Activated naive CD8-positive, alpha-beta T cell treated with anti-CD3 and anti-CD28 coated beads, Interleukin-2, amount 10 ng/mL, durations not matched to agents 7 days and 5 days (primary cell): ENCODE results near the gene ARL9. TPM values are rescaled to one million over a fixed set of nuclear protein-coding genes. Genes with fewer than 3 reads are reported as not detected.
"Not testable (repeated sequence)": the region's sequence is repeated elsewhere in the genome, so short reads cannot be mapped to it uniquely, and the experiment has no call there.

ENCODE experiments used
- ATAC-seq: fragments of 150-1000 bp; cut with Tn5 transposase; one replicate; pipeline ENCODE4 v1.10.0; 2021; ENCODE audit warnings: low read depth, moderate library complexity
- POLR2A ChIA-PET: fragments of 350-600 bp; sonication (Branson Sonifier 250); formaldehyde crosslinking; loops from one replicate; lab custom pipeline; 2021; ENCODE audit warnings: antibody characterized with exemption; lab: Charles Lee
- DNase-seq: peaks from one replicate; pipeline ENCODE4 v3.0.0; 2021
- H3K27ac Mint-ChIP-seq: one replicate; pipeline ENCODE4 v1.8.0; 2022; ENCODE audit warnings: mild to moderate bottlenecking, mixed read lengths
- H3K27me3 Mint-ChIP-seq: one replicate; pipeline ENCODE4 v1.8.0; 2022; ENCODE audit warnings: mild to moderate bottlenecking, moderate library complexity, mixed read lengths
- H3K36me3 Mint-ChIP-seq: one replicate; pipeline ENCODE4 v1.8.0; 2021; ENCODE audit warnings: mild to moderate bottlenecking, mixed read lengths
- H3K4me1 Mint-ChIP-seq: one replicate; pipeline ENCODE4 v1.8.0; 2021; ENCODE audit warnings: mixed read lengths
- H3K4me3 Mint-ChIP-seq: one replicate; pipeline ENCODE4 v1.8.0; 2022; ENCODE audit warnings: mild to moderate bottlenecking, moderate library complexity, mixed read lengths
- H3K9me3 Mint-ChIP-seq: one replicate; pipeline ENCODE4 v1.8.0; 2021; ENCODE audit warnings: mixed read lengths
- total RNA-seq, 2 experiments: library from RNA; stranded (reverse); gene quantifications; one replicate each; pipeline ENCODE4 v1.2.3, GENCODE V29; 2021

The ARL9 gene
- total RNA-seq: under 1 TPM; 0.26 to 0.44 TPM

DNA sequence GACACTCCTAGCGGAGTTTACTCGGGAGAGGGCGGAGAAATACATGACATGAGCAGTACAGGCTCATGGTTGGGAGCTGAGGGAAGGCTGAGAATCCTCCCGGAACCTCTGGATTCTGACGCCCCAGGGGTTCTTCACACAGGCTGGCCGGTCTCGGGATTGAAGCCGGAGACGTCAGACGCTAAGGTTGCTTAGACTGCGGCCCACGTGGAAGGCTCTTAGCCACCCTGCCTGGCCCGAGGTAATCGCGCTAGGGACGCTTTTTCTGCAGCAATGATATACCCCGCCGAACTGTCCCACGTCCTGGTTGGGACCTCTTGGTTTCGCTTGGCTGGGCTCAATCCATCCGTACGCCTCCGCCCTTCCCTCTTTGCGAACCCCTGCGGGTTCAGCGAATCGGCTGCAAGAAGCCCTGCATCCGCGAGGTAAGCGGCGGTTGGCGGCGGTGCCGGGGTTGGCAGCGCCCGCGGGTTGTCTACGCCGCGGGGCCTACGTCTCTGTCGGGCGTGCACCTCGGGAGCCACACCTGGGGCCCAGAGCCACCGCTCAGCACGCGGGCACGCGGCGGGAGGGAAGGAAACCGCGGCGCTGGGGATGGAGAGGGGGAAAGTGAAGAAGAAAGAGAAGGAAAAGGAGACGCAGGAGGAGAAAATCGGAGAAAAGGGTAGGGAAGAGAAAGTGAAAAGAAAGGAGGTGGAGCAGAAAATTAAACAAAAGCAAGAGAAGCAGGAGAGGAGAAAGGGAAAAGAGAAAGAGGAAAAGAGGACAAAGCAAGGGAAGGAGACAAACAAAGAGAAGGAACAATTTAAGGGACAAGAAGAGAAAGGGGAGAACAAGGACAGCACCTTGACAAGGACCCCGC is at the start of gene ARL9:
ARL9 (plus strand) TSS at position 523 of the 862 bp plus-strand sequence; CDS start at position 595, 72 bp downstream.
- H3K4me1 Mint-ChIP-seq: peaks cover 10% of the 10 kb centered on the region
- H3K27ac Mint-ChIP-seq: peak within 1 kb of the TSS; percentile 86
- peak within 1 kb of the TSS; percentile 95 for H3K4me3 Mint-ChIP-seq
- peak; percentile 77 for DNase-seq
- peaks cover 16% of the 10 kb centered on the region for H3K36me3 Mint-ChIP-seq
- POLR2A ChIA-PET: no interaction called here
- ATAC-seq: peak; percentile 94
- H3K9me3 Mint-ChIP-seq: no peaks in the 10 kb centered on the region
- H3K27me3 Mint-ChIP-seq: peaks cover 13% of the 10 kb centered on the region

- Mint-ChIP-seq H3K9me3 (no peaks in the 10 kb centered on the region), H3K36me3 (peaks cover 29% of the 10 kb centered on the region)
Observed at GRCh38 chr4:56460085-56460484, 45.5 kb upstream of the ARL9 start.

DNA sequence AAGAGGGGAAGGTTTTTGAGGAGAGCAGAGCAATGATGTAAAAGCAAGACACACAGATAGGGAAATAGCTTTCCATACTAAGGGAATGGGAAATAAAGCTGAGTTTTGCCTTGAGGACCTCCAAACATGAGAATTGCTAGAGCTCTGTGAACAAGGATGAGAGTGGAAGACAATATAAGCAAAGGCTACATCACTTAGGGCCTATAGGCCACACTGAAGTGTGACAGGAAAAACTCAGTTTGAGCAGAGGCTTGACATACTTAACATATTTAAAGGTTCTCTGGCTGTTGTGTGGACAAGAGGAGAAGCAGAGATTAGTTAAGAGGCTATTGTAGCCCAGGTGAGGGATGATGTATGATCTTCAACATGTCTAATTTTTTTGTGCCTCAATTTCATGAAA is 43.4 kb upstream of the ARL9 start:
- Mint-ChIP-seq H3K9me3 (no peaks in the 10 kb centered on the region), H3K4me3 (no peak overlapping the region), H3K27me3 (no peaks in the 10 kb centered on the region), H3K36me3 (peaks cover 22% of the 10 kb centered on the region), H3K27ac (peak overlapping the region; percentile 18), H3K4me1 (peaks cover 20% of the 10 kb centered on the region)
- ATAC-seq: no peak
- no peak for DNase-seq
- POLR2A ChIA-PET: no interaction called here

More at GRCh38 chr4:56460085-56460484, 45.5 kb upstream of the ARL9 start:
- no peak overlapping the region for H3K27ac Mint-ChIP-seq
- POLR2A ChIA-PET: interaction anchor here (0.7 kb wide), 1 partner anchor 9 kb away, joined by 4 read pairs; no protein-coding TSS in a partner anchor
- H3K4me3 Mint-ChIP-seq: no peak overlapping the region
- no peak for ATAC-seq
- peaks cover 7% of the 10 kb centered on the region for H3K4me1 Mint-ChIP-seq
- no peaks in the 10 kb centered on the region for H3K27me3 Mint-ChIP-seq
- DNase-seq: no peak

- peaks cover 18% of the 10 kb centered on the region for H3K36me3 Mint-ChIP-seq
- no peaks in the 10 kb centered on the region for H3K27me3 Mint-ChIP-seq
- H3K9me3 Mint-ChIP-seq: no peaks in the 10 kb centered on the region
- no peak overlapping the region for H3K4me3 Mint-ChIP-seq
- ATAC-seq: no peak
- no peak for DNase-seq
- H3K27ac Mint-ChIP-seq: no peak overlapping the region
- H3K4me1 Mint-ChIP-seq: peaks cover 27% of the 10 kb centered on the region
- POLR2A ChIA-PET: interaction anchor here (1.2 kb wide), 1 partner anchor 27 kb away, joined by 3 read pairs; the partner anchor contains the start of gene PAICS
Observed at GRCh38 chr4:56463711-56464110, 41.9 kb upstream of the ARL9 start.

DNA sequence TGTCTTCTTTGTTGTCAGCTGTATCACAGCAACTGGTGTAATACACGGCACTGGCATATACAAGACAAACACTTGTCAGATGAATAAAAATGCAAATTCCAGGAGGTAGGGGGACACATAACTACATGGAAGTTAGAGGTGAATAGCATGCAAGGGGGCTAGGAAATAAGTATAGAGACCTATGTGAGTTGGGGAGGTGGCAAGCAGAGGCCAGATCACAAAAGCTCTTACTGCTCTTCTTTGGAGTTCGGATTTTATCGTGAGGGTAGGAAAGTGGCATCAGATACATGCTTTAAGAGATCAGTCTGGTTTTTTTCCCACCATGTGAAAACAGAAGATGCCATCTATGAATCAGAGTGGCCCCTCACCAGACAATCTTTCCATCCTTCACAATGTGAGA is 41.0 kb upstream of the ARL9 start:
- Mint-ChIP-seq H3K36me3 (peaks cover 18% of the 10 kb centered on the region), H3K27me3 (no peaks in the 10 kb centered on the region), H3K27ac (peak overlapping the region; percentile 51), H3K9me3 (no peaks in the 10 kb centered on the region), H3K4me1 (peaks cover 34% of the 10 kb centered on the region), H3K4me3 (no peak overlapping the region)
- POLR2A ChIA-PET: no interaction called here
- ATAC-seq (no peak), DNase-seq (no peak)

- H3K4me3 Mint-ChIP-seq: peak overlapping the region; percentile 94
- ATAC-seq (no peak), DNase-seq (no peak)
- H3K36me3 Mint-ChIP-seq: peaks cover 15% of the 10 kb centered on the region
- H3K9me3 Mint-ChIP-seq: no peaks in the 10 kb centered on the region
- no peaks in the 10 kb centered on the region for H3K27me3 Mint-ChIP-seq
- H3K27ac Mint-ChIP-seq: peak overlapping the region; percentile 96
- peaks cover 40% of the 10 kb centered on the region for H3K4me1 Mint-ChIP-seq
- POLR2A ChIA-PET: interaction anchor here (0.7 to 2.4 kb wide), 5 partner anchors 9 to 512 kb away, joined by 3 to 31 read pairs (median 4); partner anchors contain the start of genes AASDH, NOA1, PAICS and POLR2B
Observed at GRCh38 chr4:56465599-56466295, 39.8 kb upstream of the ARL9 start.

DNA sequence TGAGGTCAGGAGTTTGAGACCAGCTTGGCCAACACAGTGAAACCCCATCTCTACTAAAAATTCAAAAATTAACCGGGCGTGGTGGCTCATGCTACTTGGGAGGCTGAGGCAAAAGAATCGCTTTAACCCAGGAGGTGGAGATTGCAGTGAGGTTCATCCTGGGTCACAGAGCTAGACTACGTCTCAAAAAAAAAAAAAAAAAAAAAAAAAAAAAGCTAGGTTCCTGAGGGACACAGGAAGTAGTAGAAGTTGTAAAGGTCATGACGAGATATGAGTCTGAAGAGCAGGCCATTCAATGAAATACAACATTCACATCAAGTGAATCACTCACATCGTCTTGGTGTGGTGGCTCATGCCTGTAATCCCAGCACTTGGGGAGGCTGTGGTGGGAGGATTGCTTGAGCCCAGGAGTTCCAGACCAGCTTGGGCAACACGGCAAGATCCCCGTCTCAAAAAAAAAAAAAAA is 39.3 kb upstream of the ARL9 start:
- peaks cover 15% of the 10 kb centered on the region for H3K36me3 Mint-ChIP-seq
- POLR2A ChIA-PET: interaction anchor here (0.7 to 2.4 kb wide), 6 partner anchors 8 to 512 kb away, joined by 3 to 31 read pairs (median 4); partner anchors contain the start of genes AASDH, NOA1, PAICS and POLR2B
- ATAC-seq: peak; percentile 15
- H3K9me3 Mint-ChIP-seq, H3K27me3 Mint-ChIP-seq: not testable (repeated sequence)
- peak overlapping the region; percentile 96 for H3K27ac Mint-ChIP-seq
- peaks cover 40% of the 10 kb centered on the region for H3K4me1 Mint-ChIP-seq
- peak; percentile 41 for DNase-seq
- peak overlapping the region; percentile 94 for H3K4me3 Mint-ChIP-seq

GRCh38 chr4:56466910-56467283 is 38.7 kb upstream of the ARL9 start:
- Mint-ChIP-seq H3K36me3 (peaks cover 14% of the 10 kb centered on the region), H3K4me3 (peak overlapping the region; percentile 94), H3K27me3 (no peaks in the 10 kb centered on the region), H3K4me1 (peaks cover 42% of the 10 kb centered on the region), H3K9me3 (no peaks in the 10 kb centered on the region), H3K27ac (peak overlapping the region; percentile 96)
- ATAC-seq (no peak), DNase-seq (no peak)
- POLR2A ChIA-PET: interaction anchor here (0.7 to 2.4 kb wide), 5 partner anchors 7 to 511 kb away, joined by 3 to 31 read pairs (median 4); partner anchors contain the start of genes NOA1, PAICS, POLR2B and PPAT

- H3K27ac Mint-ChIP-seq: peak within 1 kb of the TSS; percentile 96
- peaks cover 11% of the 10 kb centered on the region for H3K36me3 Mint-ChIP-seq
- peak within 1 kb of the TSS; percentile 94 for H3K4me3 Mint-ChIP-seq
- H3K9me3 Mint-ChIP-seq: no peaks in the 10 kb centered on the region
- no peaks in the 10 kb centered on the region for H3K27me3 Mint-ChIP-seq
- ATAC-seq: peak; percentile 91
- H3K4me1 Mint-ChIP-seq: peaks cover 42% of the 10 kb centered on the region
- POLR2A ChIA-PET: interaction anchor here (0.9 to 3.8 kb wide), 8 partner anchors 10 to 511 kb away, joined by 3 to 38 read pairs (median 5); partner anchors contain the start of genes AASDH, NOA1, PAICS and POLR2B
- DNase-seq: peak; percentile 88
Observed at GRCh38 chr4:56467284-56468096, 38.1 kb upstream of the ARL9 start, which contains the start of gene SRP72. Gene SRP72 (plus strand): TSS chr4:56467617. CDS start chr4:56467636, 19 bp downstream.

- POLR2A ChIA-PET: interaction anchor here (0.8 to 3.8 kb wide), 7 partner anchors 9 to 511 kb away, joined by 3 to 38 read pairs (median 4); partner anchors contain the start of genes AASDH, NOA1, PAICS and POLR2B
- no peaks in the 10 kb centered on the region for H3K9me3 Mint-ChIP-seq
- peaks cover 14% of the 10 kb centered on the region for H3K36me3 Mint-ChIP-seq
- ATAC-seq (peak; percentile 43), DNase-seq (no peak)
- H3K4me1 Mint-ChIP-seq: peaks cover 44% of the 10 kb centered on the region
- peak overlapping the region; percentile 96 for H3K27ac Mint-ChIP-seq
- H3K4me3 Mint-ChIP-seq: peak overlapping the region; percentile 94
- H3K27me3 Mint-ChIP-seq: no peaks in the 10 kb centered on the region
Observed at GRCh38 chr4:56468097-56468422, 37.5 kb upstream of the ARL9 start.

- Mint-ChIP-seq H3K27ac (peak overlapping the region; percentile 68), H3K4me1 (peaks cover 39% of the 10 kb centered on the region), H3K9me3 (no peaks in the 10 kb centered on the region), H3K4me3 (peak overlapping the region; percentile 76), H3K36me3 (peaks cover 19% of the 10 kb centered on the region), H3K27me3 (no peaks in the 10 kb centered on the region)
- no peak for ATAC-seq
- DNase-seq: no peak
- POLR2A ChIA-PET: interaction anchor here (1.4 to 3.8 kb wide), 3 partner anchors 10 to 83 kb away, joined by 4 to 38 read pairs (median 8); partner anchors contain the start of genes AASDH, PAICS and PPAT
Observed at GRCh38 chr4:56469489-56470210, 35.9 kb upstream of the ARL9 start.

DNA sequence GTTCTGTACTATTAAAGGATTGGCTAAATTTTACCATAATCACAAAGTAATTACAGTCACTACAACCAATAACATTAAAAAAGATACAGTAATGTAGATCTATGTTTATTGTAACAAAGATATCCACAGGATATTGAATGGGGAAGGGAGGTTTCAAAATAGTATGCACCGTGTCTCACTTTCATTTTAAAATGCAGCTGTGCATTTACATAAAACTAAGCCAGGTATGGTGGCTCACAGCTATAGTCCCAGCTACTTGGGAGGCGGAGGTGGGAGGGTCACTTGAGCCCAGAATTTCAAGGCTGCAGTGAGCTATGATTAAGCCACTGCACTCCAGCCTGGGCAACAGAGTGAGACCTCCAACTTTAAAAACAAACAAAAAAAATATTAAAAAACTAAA is 29.7 kb upstream of the ARL9 start:
- H3K9me3 Mint-ChIP-seq: no peaks in the 10 kb centered on the region
- peaks cover 22% of the 10 kb centered on the region for H3K36me3 Mint-ChIP-seq
- no peaks in the 10 kb centered on the region for H3K27me3 Mint-ChIP-seq
- DNase-seq (no peak), ATAC-seq (no peak)
- no peak overlapping the region for H3K4me3 Mint-ChIP-seq
- no peak overlapping the region for H3K27ac Mint-ChIP-seq
- POLR2A ChIA-PET: no interaction called here
- peaks cover 3% of the 10 kb centered on the region for H3K4me1 Mint-ChIP-seq
